Uterus (tissue), 4 donors: ENCODE data around the gene LMBR1L. TPM values are rescaled to one million over a fixed set of nuclear protein-coding genes. Genes with fewer than 3 reads are reported as not detected.
"Not testable (repeated sequence)": the region's sequence is repeated elsewhere in the genome, so short reads cannot be mapped to it uniquely, and the experiment has no call there.

Experiments
- DNase-seq, 2 donors: peaks; one replicate each; pipeline ENCODE4 v3.0.0-alpha.2; 2019 to 2020
- H3K27ac ChIP-seq, 2 donors: fragments of 200-600 bp; sonication (generic); 1 replicate in 1 of 2; 2 replicates in 1 of 2; pipeline ENCODE4 v1.5.1; 2016 to 2018
- H3K27me3 ChIP-seq, 2 donors: fragments of 200-600 bp; sonication (generic); one replicate each; pipeline ENCODE4 v1.5.1; 2018 to 2019; ENCODE audit warnings: control low read depth in 1 of 2
- H3K36me3 ChIP-seq, 2 donors: fragments of 200-600 bp; sonication (generic); one replicate each; pipeline ENCODE4 v1.5.1; 2019; ENCODE audit warnings: control low read depth in 1 of 2
- H3K4me1 ChIP-seq, 2 donors: fragments of 200-600 bp; sonication (generic); one replicate each; pipeline ENCODE4 v1.5.1; 2018 to 2019; ENCODE audit warnings: control low read depth in 1 of 2
- H3K4me3 ChIP-seq, 2 donors: fragments of 200-600 bp; sonication (generic); 1 replicate in 1 of 2; 2 replicates in 1 of 2; pipeline ENCODE4 v1.5.1; 2018 to 2019; ENCODE audit warnings: mild to moderate bottlenecking in 1 of 2
- H3K9me3 ChIP-seq, 2 donors: fragments of 200-600 bp; sonication (generic); one replicate each; pipeline ENCODE4 v1.5.1; 2019; ENCODE audit warnings: control low read depth in 1 of 2
- CTCF ChIP-seq, 4 experiments: fragments of 200-600 bp in 2 of 4; fragments of 450-650 bp in 2 of 4; sonication (generic) in 2 of 4; IDR thresholded peaks; one replicate each; pipeline ENCODE4 v1.5.1; 2016 to 2019; ENCODE audit warnings: antibody characterized with exemption in 4 of 4, mild to moderate bottlenecking in 2 of 4, moderate library complexity in 1 of 4
- POLR2A ChIP-seq, 2 donors: fragments of 450-650 bp; IDR thresholded peaks; one replicate each; pipeline ENCODE4 v1.6.1; 2016; ENCODE audit warnings: antibody characterized with exemption in 2 of 2, mild to moderate bottlenecking in 1 of 2, moderate library complexity in 1 of 2
- intact Hi-C: fragments of 100-400 bp; cut with DNase I; formaldehyde crosslinking; loops from one replicate; pipeline ENCODE4 v1.15.1; 2023; ENCODE audit warnings: low total_unique reads
- total RNA-seq, 4 donors: library from RNA; depleted of rRNA in 3 of 4; stranded (reverse); fragments of >200 nt in 3 of 4; gene quantifications; one replicate each; pipeline versions ENCODE4 v1.1.0 to v1.2.4, GENCODE V29; 2014 to 2023
- donor health status: DM: yes; HTN: yes; CAD: no.

LMBR1L gene
- total RNA-seq, 4 donors from 2014 or later = 22.1 to 114 (median 43.2) TPM

DNA sequence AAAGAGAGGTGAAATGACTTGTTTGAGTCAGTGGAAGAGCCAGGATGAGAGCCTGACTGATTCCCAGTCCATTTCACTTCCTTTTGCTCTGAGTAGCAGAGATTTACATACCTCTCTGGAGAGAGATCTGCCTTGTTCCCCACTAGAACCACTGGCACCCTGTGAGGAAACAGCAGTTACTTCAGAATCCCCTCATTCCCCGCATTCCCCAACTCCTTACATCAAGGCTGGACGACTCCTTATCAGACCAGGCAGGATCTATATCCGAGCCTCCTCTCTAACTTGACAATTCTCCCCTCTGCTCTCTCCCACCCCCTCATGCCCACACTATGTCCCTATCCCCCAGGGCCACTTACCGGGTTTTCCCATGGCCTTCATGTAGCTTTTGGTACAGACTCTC is 44.5 kb downstream of the LMBR1L start:
- Histone ChIP-seq H3K27me3 (no peaks in the 10 kb centered on the region), H3K27ac (no peak overlapping the region), H3K4me3 (no peak overlapping the region), H3K4me1 (peaks cover 0 to 4% of the 10 kb centered on the region in 2 donors), H3K9me3 (no peaks in the 10 kb centered on the region), H3K36me3 (no peaks in the 10 kb centered on the region)
- DNase-seq = no peak
- TF ChIP-seq CTCF (IDR thresholded peaks at IDR 0.05) (no peak), POLR2A (IDR thresholded peaks at IDR 0.05) (no peak)
- intact Hi-C loops = loop anchor here (10.0 kb wide), 1 partner anchor 59 kb away; no protein-coding TSS in a partner anchor

DNA sequence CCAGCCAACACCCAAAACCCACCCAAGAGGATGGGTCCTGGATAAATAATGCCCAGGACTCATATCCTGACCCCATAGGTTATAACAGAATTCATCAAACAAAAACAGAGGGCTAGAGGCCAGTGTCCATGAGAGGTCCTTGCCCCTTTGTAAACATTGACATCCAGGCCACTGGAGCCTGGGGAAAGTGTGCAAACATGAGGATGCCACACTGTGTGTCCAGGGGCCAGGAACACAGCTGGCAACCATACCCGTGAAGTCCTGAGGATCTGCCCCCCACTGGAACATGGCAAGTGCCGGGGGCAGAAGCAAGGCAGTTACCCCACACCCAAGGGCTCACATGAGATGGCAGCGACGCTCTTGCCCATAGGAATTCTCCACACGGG is 45.9 kb downstream of the LMBR1L start:
- H3K27ac ChIP-seq = no peak overlapping the region
- H3K9me3 ChIP-seq = no peaks in the 10 kb centered on the region
- intact Hi-C loops = loop anchor here (10.0 kb wide), 1 partner anchor 60 kb away; no protein-coding TSS in a partner anchor
- no peak for DNase-seq
- no peaks in the 10 kb centered on the region for H3K4me1 ChIP-seq
- no peak overlapping the region for H3K4me3 ChIP-seq
- no peaks in the 10 kb centered on the region for H3K27me3 ChIP-seq
- TF ChIP-seq CTCF (IDR thresholded peaks at IDR 0.05) = no peak
- TF ChIP-seq POLR2A (IDR thresholded peaks at IDR 0.05) = no peak
- H3K36me3 ChIP-seq = no peaks in the 10 kb centered on the region

GRCh38 chr12:49061916-49062315 is 48.7 kb downstream of the LMBR1L start:
- not testable (repeated sequence) for DNase-seq, H3K27me3 ChIP-seq, H3K36me3 ChIP-seq, H3K27ac ChIP-seq, H3K9me3 ChIP-seq, H3K4me3 ChIP-seq
- peaks cover 0 to 11% of the 10 kb centered on the region in 2 donors for H3K4me1 ChIP-seq
- intact Hi-C loops = loop anchor here (10.0 kb wide), 1 partner anchor 63 kb away; no protein-coding TSS in a partner anchor

DNA sequence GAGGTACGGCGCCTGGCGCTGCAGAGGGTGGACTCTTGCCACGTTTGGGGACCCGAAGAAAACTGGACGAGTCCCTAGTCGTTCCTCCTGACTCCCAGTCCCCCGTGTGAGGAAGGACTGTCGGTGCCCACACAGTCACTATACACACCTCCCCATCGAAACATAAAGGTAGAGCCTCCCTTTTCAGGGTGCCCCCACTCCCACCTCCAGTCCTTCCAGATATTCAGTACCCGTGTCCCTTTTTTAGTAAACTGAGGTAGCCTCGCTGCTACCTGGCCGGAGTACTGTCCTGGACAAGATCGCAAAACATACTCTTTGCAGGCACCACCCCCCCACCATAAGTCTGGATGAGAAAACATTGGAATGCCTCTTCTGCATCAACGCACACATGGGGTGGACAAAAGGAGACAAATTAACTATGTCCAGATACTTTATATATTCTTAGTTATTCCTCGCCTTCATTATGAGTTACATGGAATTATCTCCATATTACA is 49.4 kb downstream of the LMBR1L start:
- peaks cover 0 to 12% of the 10 kb centered on the region in 2 donors for H3K4me1 ChIP-seq
- no peak for DNase-seq
- no peaks in the 10 kb centered on the region for H3K36me3 ChIP-seq
- peak overlapping the region; percentile 94 to 98 for H3K27ac ChIP-seq
- H3K9me3 ChIP-seq = no peaks in the 10 kb centered on the region
- H3K4me3 ChIP-seq = peak overlapping the region; percentile 61 to 93
- no peak for TF ChIP-seq POLR2A (IDR thresholded peaks at IDR 0.05)
- TF ChIP-seq CTCF (IDR thresholded peaks at IDR 0.05) = no peak
- intact Hi-C loops = loop anchor here (10.0 kb wide), 1 partner anchor 64 kb away; no protein-coding TSS in a partner anchor
- no peaks in the 10 kb centered on the region for H3K27me3 ChIP-seq

GRCh38 chr12:49060237-49061156 is 50.1 kb downstream of the LMBR1L start, which contains the start of gene KMT2D:
TSS of gene KMT2D (minus strand) at chr12:49060794. CDS start at chr12:49055324, 5,470 bp downstream.
- no peaks in the 10 kb centered on the region for H3K36me3 ChIP-seq

More at GRCh38 chr12:49060237-49061156, 50.1 kb downstream of the LMBR1L start, which contains the start of gene KMT2D:
- intact Hi-C loops = loop anchor here (10.0 kb wide), 1 partner anchor 64 kb away; no protein-coding TSS in a partner anchor
- DNase-seq = peak; percentile 89 to 93
- H3K27ac ChIP-seq = peak within 1 kb of the TSS; percentile 94 to 98
- TF ChIP-seq POLR2A (IDR thresholded peaks at IDR 0.05) (peak; percentile 57 to 70), CTCF (IDR thresholded peaks at IDR 0.05) (peak in 3 of 4 experiments; percentile 41 to 75 (median 43))
- H3K4me3 ChIP-seq = peak within 1 kb of the TSS; percentile 61 to 93
- no peaks in the 10 kb centered on the region for H3K27me3 ChIP-seq
- peaks cover 0 to 17% of the 10 kb centered on the region in 2 donors for H3K4me1 ChIP-seq
- no peaks in the 10 kb centered on the region for H3K9me3 ChIP-seq
